UCSD-AML1 (cell line): ENCODE measurements around the gene GRM8.

Source experiments
- DNase-seq: peaks from one replicate; lab custom pipeline; 2025; ENCODE audit not compliant: unreplicated experiment; lab: John Stamatoyannopoulos, UW

Gene GRM8

DNA sequence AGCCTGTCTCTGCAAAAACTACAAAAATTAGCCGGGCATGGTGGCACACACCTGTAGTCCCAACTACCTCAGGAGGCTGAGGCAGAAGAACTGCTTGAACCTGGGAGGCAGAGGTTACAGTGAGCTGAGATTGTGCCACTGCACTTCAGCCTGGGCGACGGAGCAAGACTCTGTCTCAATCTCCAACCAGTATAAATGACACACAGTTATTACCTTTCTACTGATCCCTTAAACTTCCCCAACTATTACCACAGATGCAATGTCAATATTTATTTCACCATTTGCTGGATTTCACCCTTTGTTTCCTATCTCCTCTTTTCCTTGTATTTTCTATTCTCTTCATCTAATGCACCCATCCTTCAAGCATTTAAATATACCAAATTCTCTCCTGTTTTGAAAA lies 431.8 kb downstream of the GRM8 start:
- no peak for DNase-seq

DNA sequence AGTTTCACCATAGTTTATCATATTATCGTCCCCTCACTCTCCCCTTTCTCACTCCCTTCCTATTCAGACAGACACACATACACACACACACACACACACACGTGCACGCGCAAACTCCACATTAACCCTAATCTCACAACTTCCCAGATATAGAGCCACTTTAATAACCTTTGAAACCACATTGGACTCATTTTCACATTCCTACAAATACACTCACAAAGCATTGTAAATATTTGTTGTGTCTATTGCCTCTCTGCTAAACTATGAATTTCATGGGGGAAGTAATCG lies 433.6 kb downstream of the GRM8 start:
- no peak for DNase-seq

DNA sequence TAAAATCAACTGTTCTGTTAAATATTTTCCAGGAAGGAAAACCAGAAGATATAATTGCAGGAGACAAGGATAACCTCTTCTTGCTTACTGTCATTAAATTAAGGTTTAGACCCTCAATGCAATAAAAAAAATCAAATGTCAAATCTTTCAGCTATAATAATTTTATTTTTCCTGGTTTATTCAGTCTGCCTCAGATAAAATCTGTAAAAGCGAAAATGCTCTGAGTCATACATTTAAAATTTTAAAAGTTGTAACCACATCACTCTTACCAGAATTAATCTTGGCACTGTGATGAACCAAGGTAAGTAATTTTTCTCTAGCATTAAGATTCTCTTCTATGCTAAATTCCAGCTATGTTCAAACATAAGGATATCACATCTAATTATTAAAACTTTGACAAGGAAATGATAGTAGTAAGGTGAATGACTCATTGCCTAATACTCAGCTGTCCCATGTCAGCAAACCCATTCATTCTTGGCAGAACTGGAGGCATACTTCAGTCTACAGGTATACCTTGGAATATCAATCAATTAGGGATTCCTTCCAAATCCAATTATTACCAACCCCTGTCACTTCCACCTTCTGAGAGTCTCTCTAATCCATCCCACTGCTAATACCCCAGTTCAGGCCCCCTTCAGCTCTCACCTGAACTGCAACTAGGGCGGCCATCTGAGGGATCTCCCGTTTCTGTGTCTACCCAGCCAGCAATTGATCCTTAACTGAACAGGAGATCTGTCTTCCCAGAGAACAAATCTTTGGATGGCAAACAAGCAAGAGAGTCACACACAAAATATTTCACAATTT lies 434.1 kb downstream of the GRM8 start:
- DNase-seq, result no peak

DNA sequence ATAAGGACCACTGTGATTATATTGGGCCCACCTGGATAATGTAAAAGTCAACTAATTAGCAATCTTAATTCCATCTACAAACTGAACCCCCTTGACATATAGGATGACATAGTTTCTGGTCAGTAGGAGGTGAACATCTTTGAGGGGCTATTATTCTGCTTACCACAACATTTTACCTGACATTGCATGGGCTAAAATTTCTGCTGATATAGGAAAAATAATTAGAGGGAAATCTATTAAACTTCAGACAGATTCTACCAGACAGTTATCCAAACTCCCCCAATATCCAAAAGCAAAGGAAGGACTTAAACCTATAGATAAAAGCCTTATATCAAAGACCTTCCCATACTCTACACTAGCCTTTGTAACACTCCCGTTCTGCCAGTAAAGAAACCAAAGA lies 443.6 kb downstream of the GRM8 start:
- DNase-seq, result no peak

DNA sequence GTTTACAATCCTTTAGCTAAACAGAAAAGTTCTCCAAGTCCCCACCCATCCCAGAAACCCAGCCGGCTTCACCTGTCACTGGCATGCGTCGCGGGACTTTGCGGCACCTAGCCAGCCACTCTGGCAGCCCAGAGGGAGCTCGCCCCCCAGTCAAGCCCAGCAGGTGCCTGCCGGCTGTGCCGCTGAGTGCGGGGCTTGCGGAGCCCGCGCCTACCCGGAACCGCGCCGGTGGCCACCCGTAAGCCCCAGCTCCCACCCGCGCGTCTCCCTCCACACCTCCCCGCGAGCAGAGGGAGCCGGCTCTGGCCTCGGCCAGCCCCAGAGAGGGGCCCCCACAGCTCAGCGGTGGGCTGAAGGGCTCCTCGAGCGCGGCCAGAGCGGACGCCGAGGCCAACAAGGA lies 446.1 kb downstream of the GRM8 start:
- DNase-seq, result no peak

DNA sequence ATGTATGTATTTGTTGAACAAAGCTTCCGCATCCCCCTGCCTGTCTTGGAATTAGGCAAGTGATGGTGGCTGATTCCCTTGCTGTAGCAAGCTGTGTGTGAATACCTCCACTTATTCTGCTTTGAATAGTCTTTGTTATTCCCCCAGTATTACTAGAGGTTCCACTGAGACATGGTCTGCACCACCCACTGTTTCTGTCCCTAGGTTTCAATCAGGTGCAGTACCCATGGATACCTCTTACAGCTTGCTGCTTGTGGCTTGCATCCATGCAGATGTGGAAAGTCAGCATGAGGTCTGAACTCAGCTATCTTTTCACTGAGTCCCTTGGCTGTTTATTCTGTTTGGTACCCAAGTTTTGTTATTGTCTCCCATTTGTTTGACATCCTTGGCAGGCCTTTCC lies 447.4 kb downstream of the GRM8 start:
- no peak for DNase-seq

DNA sequence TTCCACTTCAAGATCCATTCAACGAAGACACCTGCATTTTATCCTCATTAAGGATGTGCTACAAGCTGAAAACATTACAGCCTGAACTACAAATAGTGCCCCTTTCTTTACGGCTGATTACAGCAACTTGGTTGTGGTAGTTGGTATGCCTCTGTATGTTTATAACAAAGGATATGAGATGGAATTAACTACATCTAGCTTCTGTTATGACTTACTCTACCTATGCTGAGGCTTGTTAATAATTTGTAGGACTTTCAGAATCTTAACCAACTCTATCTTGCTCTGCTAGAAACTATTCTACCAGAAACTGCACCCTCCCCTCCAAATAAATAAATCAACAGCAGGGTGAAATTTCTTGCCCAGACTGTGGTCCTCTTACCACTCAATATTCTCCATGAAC lies 448.1 kb downstream of the GRM8 start:
- DNase-seq, result no peak

DNA sequence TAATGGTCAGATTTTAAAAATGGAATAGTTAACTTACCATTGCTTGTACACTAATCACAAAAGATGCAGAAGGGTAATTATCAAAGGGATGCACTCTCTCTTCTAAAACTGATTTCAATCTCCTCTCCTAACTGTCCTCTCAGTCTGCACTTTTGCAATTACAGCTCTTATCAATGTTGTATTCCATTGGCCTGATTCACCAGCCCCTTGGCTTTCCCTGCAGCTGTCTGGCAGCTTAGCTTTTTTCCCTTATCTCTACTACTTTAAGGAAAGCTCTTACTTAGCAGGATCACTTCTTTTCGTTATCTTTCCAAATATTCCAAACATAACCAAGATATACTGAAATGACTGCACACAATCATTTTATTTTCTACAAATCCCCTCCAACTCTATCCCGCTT lies 448.8 kb downstream of the GRM8 start:
- DNase-seq, result no peak

DNA sequence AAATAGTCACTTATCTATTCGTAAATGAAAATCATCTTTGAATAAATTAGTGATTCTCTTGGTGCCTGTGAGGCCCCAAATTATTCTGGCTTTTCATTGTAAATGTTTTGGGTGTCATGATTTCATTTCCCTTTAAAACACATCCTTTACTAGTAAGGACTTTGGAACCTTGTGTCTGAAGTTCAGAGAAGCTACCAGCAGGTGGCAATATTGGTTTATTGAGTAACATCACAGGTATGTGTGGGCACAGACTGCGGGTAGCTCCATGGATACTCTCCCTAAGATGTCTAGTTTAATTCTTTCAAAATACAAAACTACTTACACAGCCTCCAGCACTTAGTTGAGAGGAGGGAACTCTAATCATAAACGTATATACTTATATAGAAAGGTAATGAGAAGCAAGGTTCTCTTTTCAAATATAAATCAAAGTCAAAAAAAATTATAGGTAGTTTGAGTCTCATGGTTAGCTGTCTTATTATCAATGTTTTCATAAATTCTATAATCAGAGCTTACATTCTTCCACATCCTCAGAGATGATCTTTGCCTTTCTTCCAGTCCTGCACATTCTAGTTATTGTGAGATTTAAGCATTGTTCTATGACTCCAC lies 449.6 kb downstream of the GRM8 start:
- no peak for DNase-seq

DNA sequence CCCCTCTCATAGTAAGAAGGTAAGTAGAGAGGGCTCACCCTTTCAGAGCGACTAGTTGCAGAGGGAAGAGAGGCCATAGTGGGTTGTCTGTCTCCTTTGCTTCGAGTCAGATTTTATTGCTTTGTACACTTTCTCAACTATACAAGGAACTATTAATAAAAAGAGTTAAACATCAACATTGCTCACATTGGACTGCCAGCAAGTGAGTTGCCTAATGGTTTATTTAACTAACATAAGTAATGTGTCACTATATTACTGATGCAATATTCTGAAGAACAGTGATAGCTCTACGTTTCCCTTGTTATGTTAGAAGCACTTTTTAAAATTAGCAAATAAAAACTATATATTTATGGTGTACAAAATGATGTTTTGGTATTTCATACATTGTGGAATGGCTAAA lies 451.0 kb downstream of the GRM8 start:
- no peak for DNase-seq

DNA sequence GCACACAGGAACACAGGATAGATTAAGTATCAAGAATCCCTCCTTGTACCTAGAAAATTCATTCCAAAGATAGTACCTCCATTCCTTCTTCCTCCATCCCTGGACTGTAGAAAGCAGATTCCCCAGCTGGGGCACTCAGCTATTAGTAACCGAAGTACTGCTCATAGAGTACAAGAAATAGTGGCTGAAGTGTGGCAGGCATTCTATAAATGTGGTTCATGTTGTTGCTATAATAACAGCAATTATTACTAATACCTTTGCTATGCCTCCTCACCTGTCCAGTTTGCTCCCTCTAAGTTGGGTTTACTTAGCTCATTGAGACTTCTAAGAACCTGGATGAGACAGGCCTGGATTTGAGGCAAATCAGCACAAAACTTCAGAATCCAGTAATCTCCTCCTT lies 453.2 kb downstream of the GRM8 start:
- no peak for DNase-seq

DNA sequence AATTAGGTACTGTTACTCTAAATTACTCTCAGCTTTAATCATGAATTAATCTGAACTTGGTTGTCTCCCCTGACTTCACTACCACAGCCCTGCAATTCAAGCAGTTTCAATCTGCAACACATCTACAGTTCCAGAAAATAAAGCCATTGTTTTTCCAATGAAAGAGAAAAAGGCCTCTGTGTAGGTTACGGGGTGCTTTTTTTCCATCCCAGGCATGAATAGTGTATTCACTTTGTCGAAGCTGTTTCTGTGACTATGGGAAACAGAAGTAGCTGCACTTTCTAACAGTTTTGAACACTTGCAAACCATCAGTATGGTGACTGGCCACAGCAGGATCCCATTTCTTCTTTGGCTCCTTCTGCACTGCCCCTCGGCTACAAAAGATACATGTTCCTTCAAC lies 460.2 kb downstream of the GRM8 start:
- DNase-seq, result no peak

DNA sequence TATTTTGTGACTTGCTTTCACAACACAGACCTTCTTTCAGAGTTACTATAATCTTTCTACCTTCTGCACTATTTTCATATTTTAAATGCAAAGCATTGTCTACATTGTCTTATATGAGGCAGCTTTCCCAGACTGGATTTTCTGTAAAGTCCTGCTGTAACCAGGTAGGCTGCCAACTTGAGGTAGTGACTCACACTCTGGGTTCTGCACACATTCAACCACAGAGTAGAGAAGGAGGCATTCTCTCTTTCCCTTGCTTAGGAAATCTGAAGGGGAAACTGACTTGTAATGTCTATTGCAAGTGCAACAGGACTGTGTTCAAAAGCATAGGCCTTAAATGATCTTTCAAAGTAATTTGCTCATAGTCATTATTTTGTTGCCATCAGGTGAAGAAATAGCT lies 461.4 kb downstream of the GRM8 start:
- no peak for DNase-seq

DNA sequence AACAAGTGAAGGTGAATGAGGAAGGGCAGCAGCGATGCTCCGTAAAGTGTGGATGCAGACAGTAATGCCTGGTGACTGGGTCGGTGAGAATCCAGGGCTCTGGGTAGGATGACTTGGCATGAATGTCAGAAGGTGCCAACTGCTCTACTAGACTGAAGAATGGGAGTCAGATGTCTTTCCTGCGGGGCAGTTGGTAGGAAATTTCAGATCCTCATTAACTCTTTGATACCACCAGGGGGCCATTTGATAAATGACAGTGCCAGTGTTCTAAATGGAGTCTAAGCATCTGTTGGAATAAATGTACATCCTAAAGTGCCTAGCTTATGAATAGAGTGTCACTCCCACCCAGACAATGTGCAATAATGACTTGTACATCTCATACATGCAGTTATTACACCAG lies 462.0 kb downstream of the GRM8 start:
- DNase-seq, result no peak

DNA sequence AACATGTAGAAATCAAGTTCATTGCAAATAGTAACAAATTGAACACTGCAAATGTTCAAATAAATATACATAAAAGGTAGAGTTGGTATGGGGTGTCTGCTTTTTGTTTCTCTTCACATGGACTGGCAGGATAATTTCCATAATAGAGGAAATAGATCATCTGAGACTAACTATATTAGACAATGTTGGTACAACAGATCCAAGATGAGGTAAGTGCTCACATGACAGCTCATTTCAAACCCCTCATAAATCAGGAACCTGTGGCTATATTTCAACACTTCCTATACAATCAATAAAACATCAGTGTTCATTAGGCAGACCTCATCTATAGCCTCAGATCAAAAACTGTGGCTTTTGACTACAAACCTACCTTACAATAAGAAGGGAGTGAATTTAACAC lies 469.1 kb downstream of the GRM8 start:
- no peak for DNase-seq

DNA sequence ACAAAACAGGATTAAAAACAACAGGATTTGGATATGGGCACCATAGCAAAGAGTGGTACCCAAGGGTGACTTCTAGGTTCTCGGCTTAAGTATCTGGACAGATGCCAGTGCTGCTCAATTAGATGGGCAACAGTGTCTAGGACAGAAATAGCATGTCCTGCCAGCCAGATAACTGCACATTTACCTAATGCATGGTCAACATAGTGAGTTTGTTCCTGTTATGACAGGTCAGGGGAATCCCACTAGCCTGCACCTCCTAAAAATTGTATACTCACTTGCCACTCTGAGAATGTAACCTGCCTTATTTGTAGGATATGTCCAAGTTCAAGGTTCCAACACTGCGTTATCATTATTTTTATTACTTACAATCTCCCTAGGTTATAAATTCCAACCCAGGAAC lies 471.7 kb downstream of the GRM8 start:
- no peak for DNase-seq

DNA sequence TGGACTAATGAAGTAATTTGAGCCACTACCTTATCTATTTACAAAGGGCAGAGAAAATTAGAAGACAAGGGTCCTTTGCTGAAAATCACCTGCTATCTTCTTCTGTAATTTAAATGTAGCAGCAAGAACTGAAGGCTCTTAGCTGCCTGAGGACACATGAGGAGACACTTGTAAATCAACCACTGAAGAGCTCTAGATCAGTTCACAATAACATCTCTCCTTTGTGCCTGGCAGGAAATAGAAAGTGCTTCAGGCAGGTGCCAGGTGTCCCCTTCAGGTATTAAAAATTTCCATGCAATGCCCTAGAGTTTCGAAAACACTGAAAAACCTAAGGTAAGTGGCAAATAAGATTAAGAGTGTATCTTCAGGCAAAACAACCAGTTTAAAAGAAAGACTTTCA lies 474.6 kb downstream of the GRM8 start:
- DNase-seq, result no peak

DNA sequence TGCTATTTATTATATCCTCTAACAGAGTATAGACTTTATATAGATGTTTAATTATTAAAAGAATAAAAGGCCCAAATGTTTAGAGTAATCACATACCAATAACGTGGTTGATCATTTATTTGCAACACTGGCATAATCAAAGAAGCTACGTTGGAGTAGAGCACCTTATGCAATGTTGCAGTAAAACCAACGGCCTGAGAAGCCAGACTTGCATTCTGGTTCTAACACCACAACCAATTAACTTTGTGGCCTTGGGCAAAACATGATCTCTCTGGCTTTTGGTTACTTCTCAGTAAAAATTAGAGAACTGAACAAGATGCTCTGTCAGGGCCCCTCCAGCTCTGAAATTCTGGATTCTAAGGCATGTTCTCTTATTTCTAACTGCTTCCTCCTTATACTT lies 476.2 kb downstream of the GRM8 start:
- no peak for DNase-seq

DNA sequence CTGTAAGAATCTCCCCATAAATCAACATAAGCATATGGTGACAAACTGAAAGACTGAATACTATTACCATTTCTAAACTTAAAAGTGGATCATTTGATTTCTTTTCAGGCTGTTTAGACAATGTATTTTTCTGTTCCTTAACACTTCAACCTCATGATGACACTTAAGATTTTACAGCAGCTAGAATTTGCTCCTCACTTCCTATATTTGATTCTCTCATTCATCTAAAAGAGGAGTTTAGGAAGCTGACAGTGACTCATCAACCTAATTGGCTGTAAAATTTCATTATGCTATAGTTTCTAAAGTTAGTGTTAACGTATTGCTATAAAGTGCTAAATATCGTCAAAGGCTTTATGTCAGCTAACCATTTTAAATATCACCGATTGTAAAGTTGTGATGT lies 478.7 kb downstream of the GRM8 start:
- no peak for DNase-seq

DNA sequence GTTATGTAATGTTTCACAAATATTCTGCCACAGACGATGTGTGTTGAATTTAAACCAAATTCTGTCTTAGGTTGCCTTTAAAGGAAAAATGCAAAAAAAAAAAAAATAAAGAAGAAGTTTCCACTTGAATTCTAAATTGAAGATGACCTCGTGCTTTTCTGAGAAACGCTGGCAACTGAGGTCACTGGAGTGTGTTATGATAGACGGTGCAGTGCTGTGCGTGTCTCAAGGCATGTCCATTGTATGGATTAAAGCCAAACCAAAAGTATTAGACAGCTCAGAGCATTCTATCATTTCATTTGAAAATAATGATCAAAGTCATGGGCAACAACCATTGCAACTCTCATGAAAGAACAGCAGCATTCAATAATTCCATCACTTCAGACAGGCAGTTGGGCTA lies 483.9 kb downstream of the GRM8 start:
- no peak for DNase-seq

DNA sequence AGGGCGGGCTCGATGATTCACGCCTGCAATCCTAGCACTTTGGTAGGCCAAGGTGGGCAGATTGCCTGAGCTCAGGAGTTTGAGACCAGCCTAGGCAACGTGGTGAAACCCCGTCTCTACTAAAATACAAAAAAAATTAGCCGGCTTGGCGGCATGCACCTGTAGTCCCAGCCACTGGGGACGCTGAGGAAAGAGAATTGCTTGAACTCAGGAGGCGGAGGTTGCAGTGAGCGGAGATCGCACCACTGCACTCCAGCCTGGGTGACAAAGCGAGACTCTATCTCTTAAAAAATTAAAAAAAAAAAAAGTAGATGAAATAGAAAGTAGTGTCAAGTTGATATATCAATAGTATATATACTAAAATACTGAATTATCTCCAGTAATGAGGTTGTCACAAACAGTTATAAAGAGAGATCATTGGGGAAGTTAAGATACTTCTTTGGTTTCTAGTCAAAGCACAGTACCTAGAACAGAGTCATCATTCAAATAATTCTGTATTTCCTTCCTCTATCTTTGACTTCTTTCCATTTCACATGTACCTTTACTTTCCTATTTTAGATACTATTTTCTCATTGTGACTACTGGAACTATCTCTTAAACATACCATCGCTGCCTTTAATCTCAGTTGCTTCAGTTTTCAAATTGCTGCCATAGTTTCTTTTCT lies 491.7 kb downstream of the GRM8 start:
- no peak for DNase-seq

DNA sequence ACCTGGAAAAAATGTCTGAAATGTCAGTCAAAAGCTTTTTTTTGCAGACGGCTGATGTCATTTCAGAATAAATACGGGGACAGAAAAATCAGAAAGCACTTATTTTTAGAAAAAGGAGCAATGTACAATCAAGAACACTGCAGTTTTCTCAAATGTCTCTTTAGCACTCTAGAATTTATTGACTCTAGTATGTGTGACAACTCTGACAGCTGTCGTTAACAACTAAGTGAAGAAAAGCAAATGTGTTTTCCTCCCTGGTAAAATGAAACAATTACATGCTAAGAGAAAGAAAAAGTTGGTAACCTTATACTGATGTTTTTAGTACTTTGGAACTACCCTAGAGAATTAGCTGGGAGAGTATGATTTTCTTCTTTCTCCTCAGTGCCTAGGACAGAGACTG lies 497.4 kb downstream of the GRM8 start:
- DNase-seq, result no peak
